ENCODE measurements around the gene TNFRSF6B.

GRCh38 chr20:63678071-63678470, 18.4 kb upstream of the TNFRSF6B start:
- TF ChIP-seq CTCF (IDR thresholded peaks at IDR 0.05) (no peak), ZFX (IDR thresholded peaks at IDR 0.05; ENCODE audit: borderline replicate concordance) (no peak)

Measured in 22Rv1 (cell line).